Thoracic aorta (tissue), 2 donors: ENCODE results near the gene OR56A3. TPM values are rescaled to one million over a fixed set of nuclear protein-coding genes. Genes with fewer than 3 reads are reported as not detected.
"Not testable (repeated sequence)": the region's sequence is repeated elsewhere in the genome, so short reads cannot be mapped to it uniquely, and the experiment has no call there.

Source experiments
- ATAC-seq: fragments of 150-250 bp; one replicate; pipeline ENCODE4 v1.8.0; 2017; ENCODE audit warnings: low read depth; ENCODE audit not compliant: insufficient number of reproducible peaks, low FRiP score
- DNase-seq: peaks from one replicate; pipeline ENCODE4 v3.0.0-alpha.2; 2020; ENCODE audit warnings: low spot score
- H3K27ac ChIP-seq, 2 donors: fragments of 200-600 bp; sonication (generic); 1 replicate in 1 of 2; 2 replicates in 1 of 2; pipeline ENCODE4 v1.5.1; 2016; ENCODE audit warnings: mild to moderate bottlenecking in 2 of 2, moderate library complexity in 2 of 2
- H3K27me3 ChIP-seq: fragments of 200-600 bp; sonication (generic); replicated peaks from 2 replicates; pipeline ENCODE4 v1.6.0; 2016; ENCODE audit warnings: mild to moderate bottlenecking; ENCODE audit not compliant: insufficient read depth
- H3K36me3 ChIP-seq: fragments of 200-600 bp; sonication (generic); one replicate; pipeline ENCODE4 v1.5.1; 2016
- H3K4me1 ChIP-seq, 2 donors: fragments of 200-600 bp; sonication (generic); 1 replicate in 1 of 2; 2 replicates in 1 of 2; pipeline versions ENCODE4 v1.5.1 to v1.6.0; 2016; ENCODE audit warnings: low read depth in 2 of 2, mild to moderate bottlenecking in 1 of 2; ENCODE audit not compliant: control insufficient read depth in 1 of 2
- H3K4me3 ChIP-seq: fragments of 200-600 bp; sonication (generic); 2 replicates; pipeline ENCODE4 v1.5.1; 2016; ENCODE audit warnings: mild to moderate bottlenecking
- H3K9me3 ChIP-seq: fragments of 200-600 bp; sonication (generic); 2 replicates; pipeline ENCODE4 v1.5.1; 2016
- total RNA-seq, 2 donors: library from RNA; depleted of rRNA; stranded (reverse); fragments of >200 nt; gene quantifications; one replicate each; pipeline versions ENCODE4 v1.1.0 to v1.2.3, GENCODE V29; 2016
- TF ChIP-seq, protein P1 (sequence below): fragments of 200-600 bp; sonication (generic); IDR thresholded peaks from one replicate; pipeline ENCODE4 v1.5.1; 2019; ENCODE audit warnings: antibody characterized with exemption

Gene OR56A3
- total RNA-seq, 2 donors from 2014 or later: not detected

DNA sequence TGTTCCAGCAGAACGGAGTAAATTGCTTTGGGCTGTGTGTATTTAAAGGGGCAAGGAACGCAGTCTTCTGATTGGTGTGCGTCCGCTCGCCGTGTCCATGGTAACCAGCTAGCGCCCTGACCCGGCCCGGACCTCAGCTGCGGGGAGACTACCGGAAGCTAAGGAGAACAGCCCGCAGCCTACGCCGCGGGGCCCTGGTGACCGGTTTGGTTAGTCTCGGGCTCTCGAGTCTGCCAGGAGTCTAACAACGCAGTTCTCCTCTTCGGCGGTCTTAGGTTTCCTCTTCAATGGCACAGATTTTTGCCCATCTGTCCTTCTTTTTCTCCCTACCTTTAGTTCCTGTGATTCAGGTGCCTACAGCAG, 3.5 kb upstream of the OR56A3 start:
- TF ChIP-seq, protein P1, sequence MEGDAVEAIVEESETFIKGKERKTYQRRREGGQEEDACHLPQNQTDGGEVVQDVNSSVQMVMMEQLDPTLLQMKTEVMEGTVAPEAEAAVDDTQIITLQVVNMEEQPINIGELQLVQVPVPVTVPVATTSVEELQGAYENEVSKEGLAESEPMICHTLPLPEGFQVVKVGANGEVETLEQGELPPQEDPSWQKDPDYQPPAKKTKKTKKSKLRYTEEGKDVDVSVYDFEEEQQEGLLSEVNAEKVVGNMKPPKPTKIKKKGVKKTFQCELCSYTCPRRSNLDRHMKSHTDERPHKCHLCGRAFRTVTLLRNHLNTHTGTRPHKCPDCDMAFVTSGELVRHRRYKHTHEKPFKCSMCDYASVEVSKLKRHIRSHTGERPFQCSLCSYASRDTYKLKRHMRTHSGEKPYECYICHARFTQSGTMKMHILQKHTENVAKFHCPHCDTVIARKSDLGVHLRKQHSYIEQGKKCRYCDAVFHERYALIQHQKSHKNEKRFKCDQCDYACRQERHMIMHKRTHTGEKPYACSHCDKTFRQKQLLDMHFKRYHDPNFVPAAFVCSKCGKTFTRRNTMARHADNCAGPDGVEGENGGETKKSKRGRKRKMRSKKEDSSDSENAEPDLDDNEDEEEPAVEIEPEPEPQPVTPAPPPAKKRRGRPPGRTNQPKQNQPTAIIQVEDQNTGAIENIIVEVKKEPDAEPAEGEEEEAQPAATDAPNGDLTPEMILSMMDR: no peak
- no peaks in the 10 kb centered on the region for H3K27me3 ChIP-seq
- ATAC-seq: no peak

DNA sequence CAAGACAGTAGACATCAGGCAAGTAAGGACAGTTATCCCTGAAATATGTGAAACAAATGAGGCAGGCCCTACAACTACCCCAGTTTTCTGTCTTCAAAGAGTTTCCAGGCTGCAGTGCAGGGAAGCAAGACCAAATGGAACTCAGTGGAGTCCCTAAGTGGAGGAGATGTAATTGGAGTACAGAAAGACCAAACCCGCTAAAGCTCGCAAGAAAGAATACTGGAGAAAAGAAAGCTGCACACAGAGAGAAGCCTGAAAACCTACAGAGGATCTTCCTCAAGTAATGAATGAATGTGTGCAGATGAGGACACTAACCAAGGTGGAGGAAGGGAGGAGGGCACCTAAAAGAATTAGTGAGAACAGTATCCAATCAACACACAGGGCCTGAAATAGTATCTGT, 1.3 kb upstream of the OR56A3 start:
- Histone ChIP-seq H3K36me3 (no peaks in the 10 kb centered on the region), H3K4me3 (no peak overlapping the region), H3K4me1 (no peaks in the 10 kb centered on the region), H3K27ac (no peak overlapping the region), H3K27me3 (no peaks in the 10 kb centered on the region), H3K9me3 (no peaks in the 10 kb centered on the region)
- ATAC-seq (no peak), DNase-seq (no peak)
- TF ChIP-seq, protein P1: no peak

More for the DNA sequence above, 3.5 kb upstream of the OR56A3 start:
- Histone ChIP-seq H3K36me3 (no peaks in the 10 kb centered on the region), H3K9me3 (no peaks in the 10 kb centered on the region), H3K4me3 (no peak overlapping the region), H3K27ac (no peak overlapping the region), H3K4me1 (no peaks in the 10 kb centered on the region)
- DNase-seq: no peak

DNA sequence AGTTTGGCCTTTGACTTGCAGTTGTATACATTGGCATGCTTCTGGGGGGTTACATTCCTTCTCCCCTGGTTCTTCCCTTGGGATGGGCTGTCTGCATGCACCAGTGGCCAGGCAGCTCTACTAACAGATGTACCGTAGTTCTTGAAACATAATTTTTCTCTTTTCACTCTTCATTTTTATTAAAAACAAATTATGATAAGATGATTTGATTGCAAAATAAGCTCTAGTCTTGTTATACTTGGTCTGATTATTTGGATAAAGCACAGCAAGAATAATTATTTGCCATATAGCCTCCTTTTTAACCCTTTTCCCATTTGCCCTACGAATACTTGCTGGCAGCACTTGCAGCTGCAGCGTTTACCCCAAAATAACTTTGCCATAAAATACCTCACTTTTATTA, 13.5 kb downstream of the OR56A3 start:
- H3K36me3 ChIP-seq: no peaks in the 10 kb centered on the region
- no peaks in the 10 kb centered on the region for H3K27me3 ChIP-seq
- H3K9me3 ChIP-seq: no peaks in the 10 kb centered on the region
- H3K4me3 ChIP-seq: no peak overlapping the region
- TF ChIP-seq, protein P1: no peak
- ATAC-seq: no peak
- DNase-seq: no peak
- no peaks in the 10 kb centered on the region for H3K4me1 ChIP-seq
- H3K27ac ChIP-seq: no peak overlapping the region

DNA sequence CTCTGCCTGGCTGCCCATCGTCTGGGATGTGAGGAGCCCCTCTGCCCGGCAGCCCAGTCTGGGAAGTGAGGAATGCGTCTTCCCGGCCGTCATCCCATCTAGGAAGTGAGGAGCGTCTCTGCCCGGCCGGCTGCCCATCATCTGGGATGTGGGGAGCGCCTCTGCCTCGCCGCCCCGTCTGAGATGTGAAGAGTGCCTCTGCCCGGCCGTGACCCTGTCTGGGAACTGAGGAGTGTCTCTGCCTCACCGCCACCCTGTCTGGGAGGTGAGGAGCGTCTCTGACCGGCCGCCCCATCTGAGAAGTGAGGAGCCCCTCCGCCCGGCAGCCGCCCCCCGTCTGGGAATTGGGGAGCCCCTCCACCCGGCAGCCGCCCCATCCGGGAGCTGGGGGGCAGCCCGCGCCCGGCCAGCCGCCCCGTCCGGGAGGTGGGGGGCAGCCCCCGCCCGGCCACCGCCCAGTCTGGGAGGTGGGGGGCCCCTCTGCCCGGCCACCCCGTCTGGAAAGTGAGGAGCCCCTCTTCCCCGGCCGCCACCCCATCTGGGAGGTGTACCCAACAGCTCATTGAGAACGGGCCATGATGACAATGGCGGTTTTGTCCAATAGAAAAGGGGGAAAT, 18.8 kb downstream of the OR56A3 start:
- H3K27me3 ChIP-seq, ATAC-seq, DNase-seq: not testable (repeated sequence)

DNA sequence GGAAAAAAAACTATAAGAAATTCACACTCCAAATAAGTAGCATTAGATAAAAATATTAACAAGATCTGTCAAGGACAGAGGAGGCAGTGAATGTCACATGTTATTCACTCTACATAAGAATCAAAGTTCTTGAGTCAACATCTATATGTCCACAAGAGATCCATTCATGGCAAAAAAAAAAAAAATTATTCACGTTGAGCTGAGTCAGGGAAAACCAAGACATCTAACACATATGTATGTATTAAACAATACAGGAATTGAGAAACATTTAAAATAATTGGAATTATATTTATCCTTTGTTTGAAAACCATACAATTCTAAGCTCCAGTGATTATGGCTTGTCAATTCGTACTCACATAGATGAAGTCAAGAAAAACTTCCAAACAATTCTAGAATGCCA, 24.9 kb downstream of the OR56A3 start:
- Histone ChIP-seq H3K4me1 (no peaks in the 10 kb centered on the region), H3K27ac (no peak overlapping the region), H3K9me3 (peaks cover 8% of the 10 kb centered on the region), H3K4me3 (no peak overlapping the region), H3K36me3 (no peaks in the 10 kb centered on the region), H3K27me3 (no peaks in the 10 kb centered on the region)
- ATAC-seq (no peak), DNase-seq (no peak)
- TF ChIP-seq, protein P1: no peak

More for the DNA sequence above, 18.8 kb downstream of the OR56A3 start:
- H3K4me3 ChIP-seq, H3K9me3 ChIP-seq, H3K27ac ChIP-seq, H3K4me1 ChIP-seq, H3K36me3 ChIP-seq: not testable (repeated sequence)

DNA sequence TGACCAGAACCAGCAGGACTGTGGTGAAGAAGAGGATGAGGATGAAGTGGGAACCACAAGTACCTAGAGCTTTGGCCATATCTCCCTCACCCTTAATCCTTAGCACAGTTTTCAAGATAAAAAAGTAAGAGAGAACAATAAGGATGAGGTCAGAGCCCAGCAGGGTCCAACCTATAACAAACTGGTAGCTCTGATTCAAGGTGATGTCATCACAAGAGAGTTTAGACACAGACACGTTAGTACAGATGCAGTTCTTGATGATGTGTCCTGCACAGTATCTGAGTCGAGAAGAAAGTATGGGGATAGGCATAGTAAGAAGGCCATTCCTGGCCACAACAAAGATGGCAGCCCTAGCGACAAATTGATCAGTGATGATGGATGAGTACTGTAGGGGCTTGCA, 25.7 kb downstream of the OR56A3 start:
- no peaks in the 10 kb centered on the region for H3K36me3 ChIP-seq
- no peak overlapping the region for H3K4me3 ChIP-seq
- peaks cover 8% of the 10 kb centered on the region for H3K9me3 ChIP-seq
- TF ChIP-seq, protein P1: no peak
- no peaks in the 10 kb centered on the region for H3K27me3 ChIP-seq
- DNase-seq: no peak
- no peak for ATAC-seq
- no peak overlapping the region for H3K27ac ChIP-seq
- H3K4me1 ChIP-seq: no peaks in the 10 kb centered on the region
